HG03571 (cell line): Measurements from ENCODE around the gene MMP24.
"Not testable (repeated sequence)": the region's sequence is repeated elsewhere in the genome, so short reads cannot be mapped to it uniquely, and the experiment has no call there.

Experiments
- ATAC-seq: cut with Tn5 transposase; IDR thresholded peaks from one replicate; pipeline ENCODE4 v1.9.1; 2021; ENCODE audit not compliant: unreplicated experiment

The MMP24 gene

DNA sequence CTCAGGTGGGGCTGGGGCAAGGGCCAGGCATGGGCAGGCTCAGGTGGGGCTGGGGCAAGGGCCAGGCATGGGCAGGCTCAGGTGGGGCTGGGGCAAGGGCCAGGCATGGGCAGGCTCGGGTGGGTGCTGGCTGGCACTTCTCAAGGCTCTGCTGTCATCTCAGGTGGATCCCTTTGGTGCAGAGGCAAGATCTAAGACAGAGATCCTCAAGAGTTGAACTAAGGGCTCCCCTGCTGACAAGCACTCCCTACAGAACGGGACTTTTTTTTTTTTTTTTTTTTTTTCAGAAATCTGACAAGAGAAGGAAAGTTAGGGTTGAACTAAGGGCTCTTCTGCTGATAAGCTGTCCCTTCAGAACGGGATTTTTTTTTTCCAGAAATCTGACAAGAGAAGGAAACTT lies 26.5 kb downstream of the MMP24 start:
- ATAC-seq, result no peak

DNA sequence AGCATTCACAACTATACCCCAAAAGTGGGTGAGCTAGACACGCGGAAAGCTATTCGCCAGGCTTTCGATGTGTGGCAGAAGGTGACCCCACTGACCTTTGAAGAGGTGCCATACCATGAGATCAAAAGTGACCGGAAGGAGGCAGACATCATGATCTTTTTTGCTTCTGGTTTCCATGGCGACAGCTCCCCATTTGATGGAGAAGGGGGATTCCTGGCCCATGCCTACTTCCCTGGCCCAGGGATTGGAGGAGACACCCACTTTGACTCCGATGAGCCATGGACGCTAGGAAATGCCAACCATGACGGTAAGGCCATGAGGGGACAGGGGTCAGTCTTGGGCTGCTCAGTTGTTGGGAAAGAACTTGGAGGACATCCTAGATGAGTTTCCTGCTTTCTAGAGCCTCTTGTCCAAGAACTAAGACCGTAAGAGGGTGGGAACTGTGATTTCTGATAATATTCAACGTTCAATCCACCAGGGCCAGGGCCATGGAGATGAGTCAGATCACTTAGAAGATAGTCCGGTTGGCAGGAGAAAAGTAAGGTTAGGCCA lies 28.0 kb downstream of the MMP24 start:
- ATAC-seq, result no peak

DNA sequence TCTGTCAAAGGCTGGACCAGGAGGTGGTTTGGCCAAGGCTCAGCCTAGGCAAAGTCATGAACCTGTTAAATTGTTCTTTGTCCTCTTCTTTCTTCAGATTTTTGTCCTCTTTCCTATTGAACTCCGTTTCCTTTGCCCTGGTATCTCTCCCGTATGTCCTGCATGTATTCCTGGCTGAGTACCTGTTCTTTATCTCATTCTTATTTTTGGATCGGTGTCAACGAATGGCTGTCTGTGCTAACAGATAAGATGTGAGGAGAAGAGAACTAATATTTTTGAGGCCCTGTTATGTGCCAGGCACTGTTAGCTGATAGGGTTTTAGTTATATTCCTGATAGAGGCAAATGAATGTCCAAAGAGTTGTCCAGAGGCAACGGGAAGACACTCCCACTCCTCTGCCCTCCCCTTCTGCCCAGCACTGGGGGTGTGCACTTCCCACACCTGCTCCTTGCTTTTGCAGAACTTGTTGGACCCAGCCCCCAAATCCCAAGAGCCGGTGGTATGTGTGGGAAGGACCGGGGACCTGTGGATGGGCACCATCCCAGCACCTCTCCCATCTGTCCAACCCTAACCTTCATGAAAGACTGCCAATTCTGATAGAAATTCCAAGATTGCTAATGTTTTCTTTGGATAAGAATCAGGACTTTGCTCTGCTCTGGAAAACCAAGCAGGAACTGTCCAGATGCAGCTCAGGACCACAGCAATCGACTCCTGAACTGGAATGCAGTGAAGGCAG lies 30.9 kb downstream of the MMP24 start:
- no peak for ATAC-seq

DNA sequence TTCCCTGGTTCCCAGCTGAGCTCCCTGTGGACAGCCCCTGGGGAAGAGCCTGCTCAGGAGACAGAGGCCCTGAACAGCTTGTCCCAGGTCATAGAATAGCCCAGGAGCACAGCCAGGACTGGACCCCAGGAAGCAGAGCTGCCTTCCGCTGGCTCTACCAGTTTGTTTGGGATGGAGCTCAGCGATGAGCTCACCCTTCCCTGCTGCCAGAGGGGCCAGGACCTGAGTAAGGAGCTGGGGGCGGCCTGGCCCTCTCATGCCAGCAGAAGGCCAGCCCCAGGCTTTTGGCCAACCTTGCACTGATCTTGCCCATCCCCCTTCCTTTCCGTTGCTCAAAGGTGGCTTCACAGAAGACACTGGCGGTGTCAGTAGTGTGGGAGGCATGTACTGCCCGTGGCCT lies 33.9 kb downstream of the MMP24 start:
- no peak for ATAC-seq

DNA sequence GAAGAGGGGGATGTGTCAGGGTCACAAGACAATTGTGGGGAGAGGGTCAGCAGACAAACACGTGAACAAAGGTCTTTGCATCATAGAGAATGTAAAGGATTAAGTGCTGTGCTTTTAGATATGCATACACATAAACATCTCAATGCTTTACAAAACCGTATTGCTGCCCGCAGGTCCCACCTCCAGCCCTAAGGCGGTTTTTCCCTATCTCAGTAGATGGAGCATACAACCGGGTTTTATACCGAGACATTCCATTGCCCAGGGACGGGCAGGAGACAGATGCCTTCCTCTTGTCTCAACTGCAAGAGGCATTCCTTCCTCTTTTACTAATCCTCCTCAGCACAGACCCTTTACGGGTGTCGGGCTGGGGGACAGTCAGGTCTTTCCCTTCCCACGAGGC lies 35.8 kb downstream of the MMP24 start:
- not testable (repeated sequence) for ATAC-seq

DNA sequence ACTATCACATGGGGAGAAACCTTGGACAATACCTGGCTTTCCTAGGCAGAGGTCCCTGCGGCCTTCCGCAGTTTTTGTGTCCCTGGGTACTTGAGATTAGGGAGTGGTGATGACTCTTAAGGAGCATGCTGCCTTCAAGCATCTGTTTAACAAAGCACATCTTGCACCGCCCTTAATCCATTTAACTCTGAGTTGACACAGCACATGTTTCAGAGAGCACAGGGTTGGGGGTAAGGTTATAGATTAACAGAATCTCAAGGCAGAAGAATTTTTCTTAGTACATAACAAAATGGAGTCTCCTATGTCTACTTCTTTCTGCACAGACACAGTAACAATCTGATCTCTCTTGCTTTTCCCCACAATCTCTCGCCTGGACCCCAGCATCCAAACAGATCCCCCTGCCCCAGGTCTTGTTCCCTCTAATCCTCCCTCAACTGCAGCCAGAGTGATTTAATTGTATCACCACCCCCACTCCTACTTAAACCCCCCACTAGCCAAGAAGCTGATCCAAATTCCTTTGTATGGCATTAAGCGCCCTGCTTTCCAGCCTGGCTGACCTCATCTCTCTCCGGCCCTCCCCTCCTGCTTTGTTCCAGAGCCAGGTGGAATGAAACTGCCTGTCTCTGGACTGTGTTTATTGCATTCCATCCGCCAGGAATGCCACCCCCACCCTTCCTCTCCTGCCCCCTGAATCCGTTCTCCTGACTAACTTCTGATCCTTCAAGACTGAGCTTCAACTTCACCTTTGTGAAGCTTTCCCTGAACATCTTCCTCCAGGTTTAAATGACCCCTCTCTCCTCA lies 36.4 kb downstream of the MMP24 start:
- not testable (repeated sequence) for ATAC-seq

DNA sequence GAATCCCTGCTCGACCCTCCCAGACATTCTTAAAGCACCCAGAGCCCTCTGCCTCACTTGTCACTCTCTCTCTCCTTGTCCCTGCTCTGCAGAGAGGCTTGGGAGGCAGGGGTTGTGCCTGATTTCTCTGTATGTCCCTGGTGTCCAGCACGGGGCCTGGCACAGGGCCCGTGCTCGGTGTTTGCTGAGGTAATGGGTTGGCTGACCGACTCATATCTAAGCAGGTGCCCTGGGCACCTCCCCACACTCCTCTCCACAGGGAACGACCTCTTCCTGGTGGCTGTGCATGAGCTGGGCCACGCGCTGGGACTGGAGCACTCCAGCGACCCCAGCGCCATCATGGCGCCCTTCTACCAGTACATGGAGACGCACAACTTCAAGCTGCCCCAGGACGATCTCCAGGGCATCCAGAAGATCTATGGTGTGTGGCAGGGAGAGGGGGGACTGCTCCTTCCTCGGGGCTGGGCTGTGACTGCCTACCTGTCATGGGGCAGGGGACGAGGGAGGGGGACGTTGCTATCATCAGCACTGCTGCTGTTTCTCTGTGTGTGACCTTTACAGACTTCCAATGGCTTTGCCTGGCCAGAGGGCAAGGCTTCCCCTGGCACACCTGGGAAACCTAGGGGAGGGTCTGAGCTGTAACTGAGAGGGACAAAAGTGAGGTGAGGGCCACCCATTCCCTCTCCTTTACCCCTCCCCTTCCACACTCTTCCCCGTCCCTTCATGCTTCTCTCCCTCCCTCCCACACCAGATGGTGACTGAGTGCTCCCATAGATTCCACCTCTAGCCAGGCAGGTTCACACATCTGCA lies 37.2 kb downstream of the MMP24 start:
- no peak for ATAC-seq

DNA sequence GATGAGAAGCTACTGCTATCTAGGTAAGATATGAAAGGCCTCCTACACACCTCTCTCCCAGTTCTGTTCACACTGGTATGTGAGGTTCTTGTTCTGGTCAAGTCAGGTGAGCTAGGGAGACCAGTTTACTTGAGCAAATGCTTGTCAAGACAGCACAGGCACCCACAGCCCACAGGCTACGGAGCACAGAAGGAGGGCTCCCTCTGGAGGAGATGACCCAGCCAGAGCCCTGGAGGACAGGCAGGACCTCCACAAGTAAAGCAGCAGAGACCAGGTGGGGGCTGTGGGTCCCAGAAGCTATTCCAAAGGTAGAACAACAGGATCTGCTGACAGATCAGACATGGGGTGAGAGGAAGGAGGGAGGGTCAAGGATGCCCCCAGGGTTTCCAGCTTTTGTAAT lies 38.3 kb downstream of the MMP24 start:
- no peak for ATAC-seq

DNA sequence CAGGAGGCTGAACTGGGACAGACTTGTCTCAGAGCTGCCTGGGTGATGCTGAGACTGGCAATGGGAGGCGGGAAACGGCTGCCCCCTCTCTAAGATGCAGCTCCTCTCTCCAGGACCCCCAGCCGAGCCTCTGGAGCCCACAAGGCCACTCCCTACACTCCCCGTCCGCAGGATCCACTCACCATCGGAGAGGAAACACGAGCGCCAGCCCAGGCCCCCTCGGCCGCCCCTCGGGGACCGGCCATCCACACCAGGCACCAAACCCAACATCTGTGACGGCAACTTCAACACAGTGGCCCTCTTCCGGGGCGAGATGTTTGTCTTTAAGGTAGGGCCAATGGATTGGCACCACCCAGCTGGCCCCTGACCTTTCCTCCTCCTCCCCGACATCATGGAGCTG lies 40.6 kb downstream of the MMP24 start:
- no peak for ATAC-seq

DNA sequence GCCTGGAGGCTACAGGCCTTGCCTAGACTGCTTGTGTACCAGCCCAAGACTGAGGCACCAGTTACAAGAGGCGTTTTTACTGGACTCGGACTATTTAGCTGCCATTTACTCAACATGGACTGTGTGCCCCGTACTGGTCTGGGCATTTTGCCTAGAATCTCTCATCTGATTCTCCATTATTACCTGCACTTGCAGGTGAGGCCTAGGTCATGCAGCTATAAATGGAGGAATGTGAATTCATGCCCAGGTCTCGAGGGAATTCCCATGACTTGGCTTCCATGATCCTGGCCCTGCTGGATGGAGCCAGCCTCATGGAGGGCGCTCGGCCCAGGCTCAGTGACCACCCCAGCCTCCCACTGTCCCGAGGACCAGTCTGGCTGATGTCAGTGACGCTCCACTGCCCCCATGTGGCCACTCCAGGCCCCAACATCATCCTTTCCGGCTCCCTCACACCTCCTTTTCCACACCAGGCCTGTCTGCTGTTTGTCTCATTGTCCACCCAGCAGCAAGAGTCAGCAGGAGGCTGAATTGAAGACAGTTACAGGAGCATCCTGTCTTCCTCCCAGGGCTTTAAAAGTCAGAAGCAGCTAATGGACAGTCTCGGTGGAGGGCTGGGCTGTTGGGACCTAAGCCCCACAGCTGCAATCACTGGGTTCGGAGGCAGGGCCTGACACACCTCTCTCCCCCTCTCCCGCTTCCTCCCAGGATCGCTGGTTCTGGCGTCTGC lies 42.7 kb downstream of the MMP24 start:
- no peak for ATAC-seq

DNA sequence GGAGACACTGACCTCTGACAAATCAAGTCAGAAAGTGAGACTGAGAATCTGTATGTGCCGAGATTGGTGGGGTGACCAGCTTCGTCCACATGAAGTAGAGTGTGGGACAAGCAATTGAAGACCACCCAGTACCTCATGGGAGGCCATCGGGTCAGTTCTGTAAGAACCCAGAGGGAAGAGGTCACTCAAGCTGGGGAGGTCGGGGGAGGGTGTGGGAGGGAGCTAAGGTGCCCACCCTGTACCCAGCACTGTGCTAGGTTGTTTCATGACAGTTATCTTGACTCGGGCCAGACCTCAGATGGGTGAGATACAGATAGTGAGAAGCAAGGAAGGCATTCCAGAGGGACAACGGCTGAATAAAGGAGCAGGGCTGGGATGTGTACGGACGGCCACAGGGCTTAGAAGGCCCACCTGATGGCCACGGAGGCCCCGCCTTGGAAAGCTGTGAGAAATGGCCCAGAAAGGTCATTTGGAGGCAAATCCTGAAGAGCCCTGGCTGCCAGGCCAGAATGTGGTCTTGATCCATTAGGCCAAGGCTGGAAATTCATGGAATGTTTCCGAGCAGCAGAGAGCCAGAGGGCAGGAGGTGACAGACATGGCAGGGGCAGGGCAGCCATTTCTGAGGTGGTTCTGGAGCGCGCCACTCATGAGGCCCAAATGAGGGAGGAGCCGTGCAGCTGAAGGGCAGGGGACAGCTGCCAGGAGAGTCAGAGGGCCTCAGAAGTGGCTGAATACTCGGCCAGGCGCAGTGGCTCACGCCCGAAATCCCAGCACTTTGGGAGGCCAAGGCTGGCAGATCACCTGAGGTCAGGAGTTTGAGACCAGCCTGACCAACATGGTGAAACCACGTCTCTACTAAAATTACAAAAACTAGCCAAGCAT lies 43.8 kb downstream of the MMP24 start:
- no peak for ATAC-seq

DNA sequence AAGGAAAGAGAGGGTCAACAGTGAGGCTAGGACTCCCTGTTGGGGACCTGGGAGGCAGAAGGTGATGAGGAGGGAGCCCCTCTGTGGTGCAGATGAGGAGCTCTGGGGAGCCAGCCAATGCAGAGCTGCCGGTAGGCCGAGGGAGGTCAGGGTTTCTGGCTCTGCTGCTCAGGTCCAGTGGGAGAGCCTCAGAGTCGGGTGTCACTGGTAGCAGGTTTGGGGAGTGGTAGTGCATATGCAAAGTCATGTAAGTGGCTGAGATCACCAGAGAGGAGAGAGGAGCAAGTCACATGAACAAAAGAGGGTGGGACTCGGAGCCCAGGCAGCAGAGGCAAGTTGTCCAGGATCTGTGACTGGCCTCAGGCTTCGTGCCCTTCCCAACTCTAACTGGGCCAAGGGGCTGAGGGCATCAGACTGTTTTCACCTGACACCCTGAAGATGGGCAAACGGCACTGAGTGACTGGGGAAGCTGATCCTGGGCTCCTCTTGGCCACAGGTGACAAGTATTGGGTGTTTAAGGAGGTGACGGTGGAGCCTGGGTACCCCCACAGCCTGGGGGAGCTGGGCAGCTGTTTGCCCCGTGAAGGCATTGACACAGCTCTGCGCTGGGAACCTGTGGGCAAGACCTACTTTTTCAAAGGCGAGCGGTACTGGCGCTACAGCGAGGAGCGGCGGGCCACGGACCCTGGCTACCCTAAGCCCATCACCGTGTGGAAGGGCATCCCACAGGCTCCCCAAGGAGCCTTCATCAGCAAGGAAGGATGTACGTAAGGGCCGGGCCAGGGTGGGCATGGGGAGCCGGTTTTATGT lies 44.8 kb downstream of the MMP24 start:
- ATAC-seq, result no peak

DNA sequence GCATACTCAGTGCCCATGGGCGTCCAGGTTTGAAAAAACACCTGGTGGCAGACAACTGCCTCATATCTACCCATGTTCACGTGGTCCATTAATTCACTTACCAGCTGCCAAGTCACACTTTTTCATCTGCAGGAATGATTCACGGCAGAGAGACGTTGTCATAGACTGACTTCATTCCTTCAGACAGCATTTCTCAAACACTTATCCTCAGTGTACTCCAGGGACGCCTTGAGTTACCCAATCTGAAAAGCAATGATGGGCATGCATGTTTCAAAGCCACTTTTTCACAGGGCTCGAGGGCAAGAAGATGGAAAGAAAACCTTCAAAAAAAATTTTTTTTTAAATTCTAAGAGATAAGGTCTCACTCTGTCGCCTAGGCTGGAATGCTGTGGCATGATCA lies 45.4 kb downstream of the MMP24 start:
- ATAC-seq, result no peak

DNA sequence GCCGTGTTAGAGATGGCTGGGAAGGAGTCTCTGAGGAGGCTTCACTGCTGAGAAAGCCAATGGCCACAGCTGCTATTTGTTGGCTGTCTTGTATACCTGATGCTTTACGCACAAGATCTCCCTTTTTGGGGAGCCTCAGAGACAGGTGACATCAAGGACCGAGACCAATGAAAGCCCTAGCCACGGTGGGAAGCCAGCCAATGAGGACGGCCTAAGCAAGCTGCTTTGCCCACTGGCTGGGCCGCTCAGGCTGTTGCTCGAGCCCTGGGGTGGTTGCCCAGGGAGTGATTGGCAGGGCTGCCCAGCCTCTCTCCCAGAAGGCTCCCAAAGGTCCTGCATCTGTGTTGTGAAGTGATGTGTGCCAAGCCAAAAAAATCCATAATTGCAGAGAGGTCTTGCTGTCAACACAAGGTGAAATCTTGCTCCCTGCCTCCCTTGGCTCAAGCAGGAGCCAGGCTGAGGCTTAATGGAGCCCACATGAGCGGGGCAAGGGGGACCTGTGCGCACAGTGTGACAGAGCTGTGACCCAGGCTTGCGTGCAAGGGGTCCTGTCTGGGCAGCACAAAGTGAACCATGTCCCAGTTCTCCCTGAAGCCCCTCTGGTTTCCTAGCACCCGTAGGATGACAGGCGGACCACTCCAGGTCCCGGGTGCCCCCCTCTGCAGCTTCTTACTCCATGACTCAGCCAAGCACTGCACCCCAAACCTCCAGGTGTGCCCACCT lies 47.1 kb downstream of the MMP24 start:
- ATAC-seq, result no peak

DNA sequence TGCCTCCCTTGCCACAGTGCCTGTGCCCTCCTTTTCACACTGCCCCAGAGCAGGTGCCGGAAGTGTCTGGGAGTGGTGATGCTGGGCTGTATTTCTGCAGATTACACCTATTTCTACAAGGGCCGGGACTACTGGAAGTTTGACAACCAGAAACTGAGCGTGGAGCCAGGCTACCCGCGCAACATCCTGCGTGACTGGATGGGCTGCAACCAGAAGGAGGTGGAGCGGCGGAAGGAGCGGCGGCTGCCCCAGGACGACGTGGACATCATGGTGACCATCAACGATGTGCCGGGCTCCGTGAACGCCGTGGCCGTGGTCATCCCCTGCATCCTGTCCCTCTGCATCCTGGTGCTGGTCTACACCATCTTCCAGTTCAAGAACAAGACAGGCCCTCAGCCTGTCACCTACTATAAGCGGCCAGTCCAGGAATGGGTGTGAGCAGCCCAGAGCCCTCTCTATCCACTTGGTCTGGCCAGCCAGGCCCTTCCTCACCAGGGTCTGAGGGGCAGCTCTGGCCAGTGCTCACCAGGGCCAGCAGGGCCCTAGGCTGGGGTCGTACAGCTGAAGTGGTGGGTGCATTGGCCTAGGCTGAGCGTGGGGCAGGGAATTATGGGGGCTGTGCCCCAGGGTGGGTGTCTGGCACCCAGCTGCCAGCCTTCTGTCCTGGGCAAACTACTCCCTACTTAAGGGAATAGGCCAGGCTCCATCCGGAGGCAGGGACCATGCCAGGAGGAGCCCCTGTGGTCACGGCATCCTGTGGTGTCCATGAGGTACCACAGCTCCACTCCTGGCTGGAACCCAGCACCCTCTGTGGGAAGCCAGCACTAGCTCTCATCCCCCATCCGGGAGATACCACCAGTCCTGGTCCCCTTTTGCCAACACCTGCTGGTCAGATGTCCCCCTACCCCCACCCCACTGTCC lies 47.9 kb downstream of the MMP24 start:
- no peak for ATAC-seq

DNA sequence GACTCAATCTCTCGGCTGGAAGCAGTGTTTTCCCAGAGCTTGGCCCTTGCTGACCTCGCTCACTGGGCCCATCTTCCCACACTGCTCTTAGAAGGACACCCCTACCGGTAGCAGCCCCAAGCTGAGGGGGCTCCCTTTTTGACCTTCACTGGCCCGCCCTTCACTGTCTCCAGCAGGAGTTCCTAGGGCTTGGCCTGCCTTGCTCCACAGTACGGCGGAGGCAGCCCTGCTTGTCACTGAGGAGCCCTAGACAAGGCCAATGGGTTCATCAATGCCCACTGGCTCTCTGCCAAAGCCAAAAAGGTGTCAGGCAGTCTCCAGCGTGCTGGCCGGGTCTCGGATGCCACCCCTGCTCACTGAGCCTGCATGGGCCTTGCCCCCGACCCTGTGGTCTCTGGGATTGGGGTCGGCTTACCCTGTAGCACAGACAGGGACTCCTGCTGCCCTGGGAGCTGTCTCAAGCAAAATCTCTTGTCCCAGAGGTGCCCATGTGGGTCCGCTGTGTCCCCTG lies 49.3 kb downstream of the MMP24 start:
- no peak for ATAC-seq

DNA sequence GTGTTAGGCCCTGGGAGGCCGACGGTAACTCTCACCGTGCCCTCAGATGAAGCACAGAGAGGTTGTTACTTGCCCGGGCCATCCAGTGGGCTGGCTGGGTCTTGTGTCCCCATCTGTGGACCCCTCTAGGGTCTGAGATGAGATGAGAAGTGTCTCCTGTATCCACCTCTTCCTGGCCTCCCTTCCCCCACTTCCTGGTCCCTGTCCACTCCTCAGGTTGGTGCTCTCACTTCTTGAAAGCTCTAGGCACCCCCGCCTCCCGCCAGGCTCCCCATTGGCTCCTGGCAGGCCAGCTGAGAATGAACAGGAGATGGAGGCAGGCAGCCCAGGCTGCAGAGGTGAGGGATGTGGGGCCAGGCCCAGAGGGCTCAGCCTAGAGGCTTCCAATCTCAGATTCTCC lies 49.9 kb downstream of the MMP24 start:
- ATAC-seq, result no peak
